ENCODE results near the gene ONECUT1.

DNA sequence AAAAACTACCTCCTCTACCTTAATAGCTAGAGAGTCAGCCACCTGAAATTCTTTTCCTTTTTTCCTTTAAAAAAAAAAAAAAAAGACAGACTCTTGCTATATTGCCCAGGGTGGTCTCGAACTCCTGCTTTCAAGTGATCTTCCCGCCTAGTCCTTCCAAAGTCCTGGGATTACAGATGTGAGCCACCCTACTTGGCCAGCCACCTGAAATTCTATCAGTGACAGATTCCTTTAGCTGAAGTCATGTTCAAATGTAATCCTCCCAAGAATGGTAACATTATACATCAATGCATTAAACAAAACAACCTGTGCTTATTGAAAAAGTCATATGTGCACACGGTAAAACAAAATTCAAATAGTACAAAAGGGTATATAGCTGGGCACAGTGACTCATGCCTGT lies 59.1 kb downstream of the ONECUT1 start:
- no peak for TF ChIP-seq CTCF (conservative IDR thresholded peaks at IDR 0.05)
- TF ChIP-seq ZFX (IDR thresholded peaks at IDR 0.05) = no peak
